HG03439 (cell line): Measurements from ENCODE around the gene BANF2.

Source experiments
- ATAC-seq: cut with Tn5 transposase; IDR thresholded peaks from one replicate; pipeline ENCODE4 v1.9.1; 2021; ENCODE audit warnings: mild to moderate bottlenecking, moderate library complexity; ENCODE audit not compliant: unreplicated experiment

BANF2 gene

DNA sequence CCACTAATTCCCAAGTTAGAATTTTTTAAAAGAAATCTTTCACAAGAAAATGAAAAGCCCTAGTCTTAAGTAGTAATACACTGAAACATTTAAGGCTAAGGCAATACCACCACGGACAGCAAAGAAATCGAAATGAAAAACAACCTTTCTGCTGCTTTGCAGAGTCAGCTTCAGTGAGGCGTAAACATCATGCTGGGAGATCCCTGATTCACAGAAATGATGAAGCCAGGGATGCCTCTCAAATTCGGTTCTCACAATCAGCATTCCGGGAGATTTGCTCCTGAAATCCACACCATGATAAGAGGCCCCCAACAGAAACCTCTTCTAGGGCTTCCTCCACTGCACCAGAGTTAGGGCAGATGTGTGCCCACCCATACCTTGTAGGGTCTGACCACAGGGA, 36.3 kb upstream of the BANF2 start:
- ATAC-seq = no peak

DNA sequence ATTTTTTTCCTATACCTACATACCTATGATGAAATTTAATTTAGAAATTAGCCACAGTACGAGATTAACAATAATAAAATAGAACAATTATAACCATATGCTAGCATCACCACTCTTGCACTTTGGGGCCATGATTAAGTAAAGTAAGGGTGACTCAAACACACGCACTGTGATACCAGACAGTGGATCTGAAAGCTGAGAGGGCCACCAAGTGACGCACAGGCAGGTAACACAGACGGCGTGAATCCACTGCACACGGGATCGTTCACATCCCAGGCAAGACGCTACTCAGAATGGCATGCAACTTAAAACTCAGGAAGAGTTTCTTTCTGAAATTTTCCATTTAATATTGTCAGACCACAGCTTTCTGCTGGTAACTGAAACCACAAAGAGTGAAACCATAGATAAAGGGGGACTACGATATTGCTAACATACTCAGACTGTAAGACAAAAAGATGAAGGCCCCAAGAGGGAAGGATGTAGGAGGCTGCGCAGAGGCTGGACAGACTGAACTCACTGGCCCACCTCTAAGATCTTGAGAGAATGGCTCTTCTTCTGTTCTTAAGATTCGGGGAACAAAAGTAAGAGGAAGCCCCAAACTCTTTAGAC, 35.6 kb upstream of the BANF2 start:
- no peak for ATAC-seq

DNA sequence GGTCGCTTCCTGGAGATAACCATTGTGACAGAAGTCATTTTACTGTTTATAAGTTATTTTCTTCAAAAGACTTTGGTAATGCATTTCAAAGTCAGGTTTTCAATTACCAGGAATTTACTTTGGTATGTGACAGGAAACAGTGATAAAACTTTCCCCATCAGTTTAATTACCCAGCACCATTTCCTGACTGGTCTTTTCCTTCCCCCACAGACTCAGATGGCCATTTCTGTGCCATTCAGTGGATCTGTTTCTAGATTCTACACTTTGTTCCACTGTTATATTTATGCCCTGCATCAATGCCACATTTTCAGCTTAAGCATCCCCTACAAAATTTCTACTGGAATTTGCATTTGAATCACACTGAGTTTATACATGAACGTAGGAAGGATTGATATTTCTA, 34.0 kb upstream of the BANF2 start:
- ATAC-seq = no peak

DNA sequence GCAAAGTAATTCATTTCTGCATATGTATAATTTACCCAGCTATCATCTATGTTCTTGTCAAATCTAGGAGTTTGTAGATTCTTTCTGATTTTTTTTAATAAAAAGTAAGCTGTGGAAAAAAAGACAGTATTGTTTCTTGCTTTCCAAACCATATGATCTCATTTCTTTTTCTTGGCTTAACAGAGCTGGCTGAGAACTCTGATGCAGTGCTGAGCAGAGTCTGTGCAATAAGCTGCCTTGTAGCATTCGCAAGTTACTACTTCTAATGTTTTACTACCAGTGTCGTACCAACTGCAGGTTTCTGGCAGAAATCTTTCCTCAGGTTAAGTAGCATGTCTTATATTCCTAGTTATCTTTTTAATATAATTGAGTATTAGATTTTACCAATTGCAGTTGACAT, 33.3 kb upstream of the BANF2 start:
- no peak for ATAC-seq

DNA sequence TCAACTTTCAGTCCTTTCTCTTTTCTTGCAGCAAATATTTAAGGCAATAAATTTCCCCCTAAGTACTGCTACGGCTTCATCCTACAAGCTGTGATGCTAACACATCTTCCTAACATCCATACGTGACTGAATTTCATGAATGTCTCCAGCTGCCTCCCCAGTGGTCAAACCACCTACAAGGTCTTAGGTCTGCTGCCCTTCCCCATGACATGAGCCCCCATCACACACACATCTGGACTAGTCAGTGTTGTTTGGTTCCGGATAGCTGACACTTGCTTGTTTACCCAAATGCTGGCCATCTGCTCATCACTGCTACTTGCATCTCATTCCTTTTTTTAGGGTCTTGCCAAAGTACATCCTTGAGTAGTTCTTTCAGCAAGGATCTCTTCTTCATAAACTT, 32.3 kb upstream of the BANF2 start:
- ATAC-seq = no peak

DNA sequence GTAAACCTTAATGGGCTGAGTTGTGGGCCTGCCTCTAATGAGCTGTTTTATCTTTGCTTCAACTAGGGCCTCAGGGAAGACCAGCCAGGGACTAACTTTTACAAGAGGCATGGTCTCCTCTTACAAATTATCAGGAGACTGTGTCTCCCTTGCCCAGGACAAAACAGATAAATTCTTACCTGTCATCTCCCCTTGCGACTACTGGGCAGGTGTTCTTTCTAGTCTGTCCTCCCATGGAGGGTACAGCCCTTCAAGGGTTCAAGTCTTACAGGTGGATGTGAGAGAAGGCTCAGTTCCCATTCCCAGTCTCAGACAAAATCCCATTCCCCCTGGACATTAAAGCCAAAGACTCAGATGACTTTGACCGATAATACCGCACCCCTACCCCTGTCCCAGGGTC, 31.3 kb upstream of the BANF2 start:
- ATAC-seq = no peak

DNA sequence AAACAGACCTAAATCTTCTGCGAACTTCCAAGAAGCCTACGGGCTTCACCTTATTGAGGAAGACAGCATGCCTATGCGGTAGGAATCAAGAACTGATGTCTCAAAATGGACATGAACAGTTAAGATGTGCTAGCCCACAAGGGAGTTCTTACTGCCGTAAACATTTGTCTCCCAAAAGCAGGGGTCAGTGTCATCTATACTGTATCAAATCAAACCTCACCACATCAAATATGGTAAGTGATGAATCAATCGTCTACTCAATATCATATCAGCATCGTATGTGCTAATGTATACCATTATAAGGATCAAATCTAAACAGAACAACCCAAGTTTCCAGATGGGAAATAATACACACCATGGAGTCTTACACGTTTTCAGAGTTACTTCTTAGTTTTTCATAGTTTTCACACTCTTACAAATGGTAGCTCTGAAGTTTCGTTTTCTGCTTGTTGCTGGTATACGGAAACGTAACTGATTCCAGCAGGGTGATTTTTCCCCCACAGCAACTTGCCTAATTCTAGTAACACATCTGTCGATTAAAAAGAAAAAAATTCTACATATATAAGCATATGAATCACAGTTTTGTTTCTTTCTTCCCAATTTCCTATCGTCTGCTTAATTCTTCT, 30.3 kb upstream of the BANF2 start:
- ATAC-seq = no peak

DNA sequence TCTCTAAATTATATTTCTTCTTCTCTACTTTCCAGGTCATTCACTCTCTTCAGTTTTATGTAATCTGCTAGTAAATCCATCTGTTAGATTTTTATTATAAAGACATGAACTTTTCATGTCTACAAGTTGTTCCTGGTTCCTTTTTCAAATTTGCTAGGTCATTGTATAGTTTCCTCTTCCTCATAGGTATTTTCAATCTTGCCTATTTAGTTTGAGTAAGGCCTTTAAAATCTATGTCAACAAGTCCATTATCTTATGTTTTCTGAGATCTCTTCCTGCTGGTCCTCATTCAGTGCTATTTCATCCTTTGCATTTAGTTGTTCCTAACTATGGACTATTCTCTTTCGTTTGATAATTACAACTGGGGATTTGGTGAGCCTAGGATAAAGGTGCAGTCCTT, 28.8 kb upstream of the BANF2 start:
- ATAC-seq = no peak

DNA sequence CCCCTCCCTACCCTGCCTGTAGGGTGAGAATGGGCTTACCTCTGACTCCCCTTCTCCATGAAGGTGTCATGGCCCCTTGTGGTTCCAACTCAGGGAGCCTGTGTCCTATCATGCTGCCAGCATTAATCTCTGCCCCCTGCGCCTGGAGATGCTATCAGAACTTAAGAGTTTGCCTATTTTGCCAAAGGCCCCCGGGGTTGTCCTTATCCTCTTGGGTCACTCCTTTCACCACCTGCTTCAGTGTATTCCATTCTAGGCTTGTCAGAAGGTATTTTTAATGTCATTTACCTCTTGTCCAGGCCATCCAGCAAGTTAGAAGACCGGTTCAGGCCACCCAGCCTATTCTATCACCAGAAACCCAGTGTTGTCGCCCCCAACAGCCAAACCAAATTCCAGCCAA, 28.2 kb upstream of the BANF2 start:
- no peak for ATAC-seq

DNA sequence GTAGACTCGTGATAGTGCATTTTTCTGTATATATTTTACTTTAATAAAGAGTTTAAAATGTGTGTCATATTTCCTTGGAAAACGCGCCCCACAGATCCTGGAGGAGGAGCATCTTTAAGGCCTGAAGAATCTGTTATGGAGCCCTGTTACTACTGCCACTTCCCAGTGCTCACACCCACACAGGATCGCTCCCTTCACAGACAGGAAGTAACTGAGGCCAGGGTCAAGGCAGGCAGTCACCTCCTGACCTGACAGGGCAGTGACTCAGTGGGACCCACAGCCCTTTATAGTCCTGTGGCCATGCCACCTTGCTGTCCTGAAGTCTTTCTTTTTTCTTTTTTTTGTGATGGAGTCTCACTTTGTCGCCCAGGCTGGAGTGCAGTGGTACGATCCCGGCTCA, 26.7 kb upstream of the BANF2 start:
- ATAC-seq = no peak

DNA sequence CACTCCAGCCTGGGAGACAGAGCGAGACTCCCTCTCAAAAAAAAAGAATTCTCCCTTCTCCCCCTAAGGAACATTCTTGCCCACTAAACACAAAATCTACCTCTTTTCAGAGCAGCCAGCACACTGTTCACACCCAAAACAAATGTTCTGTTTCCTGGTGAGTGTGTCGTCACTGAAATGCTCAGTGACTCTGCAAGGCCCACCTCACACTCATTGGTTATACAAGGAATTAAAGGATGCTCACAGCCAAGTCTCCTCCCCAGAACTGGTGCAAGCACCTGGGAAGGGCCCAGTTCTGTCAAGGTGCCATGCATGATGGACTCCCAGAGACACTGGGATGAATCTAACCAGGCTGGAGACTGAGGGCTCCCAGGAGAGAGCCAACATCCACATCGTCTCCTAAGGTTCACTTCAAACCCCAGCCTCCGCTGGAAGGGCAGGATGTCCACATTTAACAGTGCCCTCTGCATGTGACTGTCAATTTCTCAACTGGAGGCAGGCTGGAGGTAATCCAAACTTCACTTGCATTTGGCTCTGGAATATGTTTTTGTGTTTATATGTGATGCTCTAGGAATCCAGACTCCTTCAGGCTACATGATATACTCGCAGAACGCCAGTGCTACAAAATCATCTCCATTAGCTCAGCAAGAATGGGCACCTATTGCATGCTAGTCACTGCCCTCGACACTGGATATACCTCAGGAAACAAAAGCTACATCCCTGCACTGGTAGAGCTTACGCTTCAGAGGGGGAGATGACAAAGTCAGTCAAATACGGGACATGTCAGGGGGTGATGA, 24.8 kb upstream of the BANF2 start:
- ATAC-seq = no peak

DNA sequence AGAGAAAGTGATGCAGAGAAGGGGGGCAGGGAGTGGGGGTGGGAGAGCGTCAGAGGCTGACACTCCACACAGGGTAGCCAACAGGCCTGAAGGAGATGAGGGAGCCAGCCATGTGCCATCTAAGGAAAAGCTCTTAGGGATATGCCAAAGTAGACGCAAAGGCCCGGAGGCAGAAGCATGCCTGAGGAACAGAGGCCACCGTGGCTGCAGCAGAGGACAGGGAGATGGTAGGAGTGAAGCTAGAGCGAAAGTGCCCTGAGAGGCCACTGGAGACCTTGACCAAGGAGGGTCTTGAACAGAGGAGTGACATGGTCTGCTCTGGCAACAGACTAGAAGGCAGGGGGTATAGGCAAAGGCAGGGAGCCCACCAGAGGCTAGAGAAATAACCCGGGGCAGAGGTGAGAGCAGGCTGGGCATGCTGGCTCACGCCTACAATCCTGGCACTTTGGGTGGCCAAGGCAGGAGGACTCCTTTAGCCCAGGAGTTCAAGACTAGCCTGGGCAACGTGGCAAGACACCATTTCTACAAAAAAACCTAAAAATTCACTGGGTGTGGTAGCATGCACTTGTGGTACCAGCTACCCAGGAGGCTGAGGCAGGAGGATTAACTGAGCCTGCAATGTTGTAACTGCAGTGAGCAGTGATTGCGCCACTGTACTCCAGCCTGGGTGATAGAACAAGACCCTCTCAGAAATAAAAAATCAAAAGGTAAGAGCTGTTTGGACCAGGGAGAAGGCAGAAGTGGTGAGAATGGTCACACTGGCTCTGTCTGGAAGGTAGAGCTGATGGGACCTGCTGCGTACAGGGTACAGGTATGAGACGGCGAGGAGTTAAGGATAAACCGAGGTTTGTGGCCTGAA, 24.0 kb upstream of the BANF2 start:
- no peak for ATAC-seq

DNA sequence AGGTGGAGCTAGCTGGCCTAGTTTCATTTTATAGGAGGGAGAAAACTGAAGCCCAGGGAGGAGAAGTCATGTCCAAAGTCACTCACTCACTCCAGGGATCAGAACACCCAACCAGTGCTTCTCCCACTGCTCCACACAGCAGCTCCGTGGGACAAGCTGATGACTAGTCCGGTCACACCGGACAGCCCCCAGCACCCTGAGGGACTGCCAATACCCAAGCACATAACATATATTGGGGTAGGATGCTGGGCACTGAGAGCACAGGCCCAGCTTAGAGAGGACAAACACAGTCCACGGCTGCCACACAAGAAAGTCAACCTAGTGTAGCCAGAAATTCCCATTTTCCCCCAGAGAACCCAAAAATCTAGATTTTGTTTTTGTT, 23.4 kb upstream of the BANF2 start:
- ATAC-seq = no peak

DNA sequence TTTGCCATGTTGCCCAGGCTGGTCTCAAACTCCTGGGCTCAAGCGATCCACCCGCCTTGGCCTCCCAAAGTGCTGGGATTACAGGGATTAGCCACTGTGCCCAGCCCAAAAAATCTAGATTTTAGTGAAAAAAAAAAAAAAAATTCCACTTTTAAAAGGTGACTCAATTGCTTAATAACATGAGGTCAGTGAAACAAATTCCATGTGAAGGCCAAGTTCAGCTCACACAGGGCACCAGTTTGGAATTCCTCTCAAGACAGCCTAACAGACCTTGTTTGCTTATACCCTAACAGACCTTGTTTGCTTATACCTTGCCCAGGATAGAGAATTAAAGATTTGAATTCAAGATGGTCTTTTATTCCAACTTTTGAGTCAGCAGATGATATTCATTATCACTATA, 22.8 kb upstream of the BANF2 start:
- no peak for ATAC-seq

DNA sequence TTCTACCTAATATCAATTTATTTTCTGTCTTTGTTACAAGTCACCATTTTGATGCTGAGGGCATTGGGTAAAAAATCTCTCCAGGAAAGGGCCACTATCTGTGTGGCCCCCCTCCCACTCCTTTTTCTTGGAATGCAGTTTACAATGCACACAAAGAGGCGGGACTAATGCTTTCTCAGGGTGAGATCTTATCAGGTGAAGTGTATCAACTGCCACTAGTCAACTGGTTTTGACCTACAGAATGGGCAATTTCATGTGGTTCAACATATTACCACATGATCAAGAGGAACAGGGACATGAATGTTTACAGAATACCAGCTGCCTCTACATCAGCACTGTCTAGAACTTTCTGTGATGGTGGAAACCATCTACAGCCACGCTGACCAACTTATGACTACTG, 21.5 kb upstream of the BANF2 start:
- ATAC-seq = no peak

DNA sequence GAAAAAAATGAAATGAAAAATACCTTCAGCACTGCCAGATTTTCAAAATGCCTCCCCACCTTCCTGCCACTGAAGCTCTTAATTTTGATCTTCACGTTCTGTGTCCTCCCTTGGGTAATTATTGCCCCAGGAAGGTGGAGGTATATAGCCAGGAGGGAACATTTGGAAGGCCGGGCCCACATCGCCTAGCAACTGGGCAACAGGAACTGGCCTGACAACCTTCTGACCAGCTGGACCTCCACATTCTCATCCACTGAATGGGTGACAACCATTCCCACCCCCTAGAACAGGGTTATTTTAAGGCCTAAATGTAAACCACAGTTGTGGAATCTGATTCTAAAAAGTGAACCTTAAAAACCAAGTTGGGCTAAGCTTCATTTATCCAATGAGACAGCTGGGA, 20.9 kb upstream of the BANF2 start:
- no peak for ATAC-seq

DNA sequence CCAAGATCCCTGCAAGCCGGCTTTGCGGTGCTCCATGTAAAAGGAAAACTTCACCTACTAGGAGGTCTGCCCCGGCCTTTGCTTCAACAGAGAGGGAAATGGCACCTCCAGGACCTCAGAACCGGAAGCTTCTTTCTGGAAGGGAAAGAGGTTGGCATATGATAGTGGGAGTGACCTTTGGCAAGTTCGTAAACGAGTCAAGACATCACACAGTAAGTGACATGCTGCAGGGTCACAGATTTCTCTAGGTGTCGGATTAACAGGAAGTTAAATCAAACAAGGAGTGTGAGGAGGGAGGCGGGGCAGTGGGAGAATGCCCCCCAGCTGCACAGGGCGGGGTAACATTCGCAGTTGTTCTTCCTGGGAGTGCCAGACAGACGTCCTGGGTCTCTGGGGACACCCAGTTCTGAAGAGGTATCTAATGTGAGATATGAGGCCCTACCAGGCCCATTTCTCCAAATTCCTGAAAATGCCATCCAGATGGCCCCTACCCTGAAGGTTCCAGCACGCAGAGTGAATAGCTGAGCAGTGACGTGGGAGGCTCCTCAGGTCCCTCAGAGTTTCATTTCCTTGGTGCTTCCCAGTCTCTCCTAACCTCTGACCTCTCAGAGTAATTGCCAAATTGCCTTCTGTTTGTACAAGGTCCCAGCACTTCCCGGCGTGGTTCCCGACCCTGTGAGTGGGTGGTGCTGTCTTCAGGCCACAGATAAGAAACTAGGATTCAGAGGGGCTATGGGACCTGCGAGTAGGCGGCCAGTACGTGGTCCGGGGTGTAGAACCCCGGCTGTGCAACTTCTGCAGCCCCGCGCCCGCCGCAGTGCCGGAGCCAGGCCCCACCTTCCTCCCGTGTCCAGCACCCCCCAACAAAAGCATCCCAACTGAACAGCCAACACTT, 19.6 kb upstream of the BANF2 start:
- no peak for ATAC-seq

DNA sequence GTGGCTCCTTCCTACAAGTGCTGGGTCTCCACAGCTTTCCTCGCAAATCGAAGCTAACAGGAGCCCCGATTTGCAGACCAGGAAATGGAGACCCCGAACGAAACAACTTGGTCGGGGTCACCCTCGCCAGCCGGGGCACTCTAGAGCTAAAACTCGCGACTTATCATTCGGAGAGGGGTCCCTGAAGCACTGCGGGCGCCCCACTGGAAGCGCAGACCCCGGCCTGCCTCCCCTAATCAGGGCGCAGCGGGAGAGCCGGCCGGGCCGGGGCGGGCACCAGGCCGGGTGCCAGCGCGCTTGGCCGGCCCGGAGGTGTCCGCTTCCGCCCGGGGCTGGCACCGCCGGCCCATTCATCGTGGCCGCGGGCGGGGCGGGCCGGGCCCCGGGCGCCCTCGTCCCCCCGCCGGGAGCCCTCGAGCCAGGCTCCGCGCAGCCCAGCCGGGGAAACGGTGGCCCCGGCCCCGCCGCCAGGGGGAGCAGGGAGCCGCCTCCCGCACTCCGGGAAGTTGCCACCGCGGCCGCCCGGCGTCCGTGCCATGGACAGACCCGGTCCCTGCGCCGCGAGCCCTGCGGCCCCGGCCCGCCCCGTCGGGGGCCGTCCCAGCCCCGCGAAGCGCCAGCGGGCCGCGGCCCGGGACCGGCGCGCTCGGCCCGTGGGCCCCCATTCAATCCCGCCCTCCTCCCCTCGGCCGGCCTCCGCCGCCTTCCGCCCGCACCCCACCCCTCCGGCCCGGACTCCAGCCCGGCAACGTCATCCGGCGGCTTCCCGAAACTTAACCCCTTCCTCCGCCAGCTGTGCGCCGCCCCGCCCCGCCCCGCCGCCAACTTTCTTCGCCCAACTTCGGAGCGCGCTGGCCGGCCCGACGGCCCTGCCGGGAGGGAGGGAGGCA, 18.7 kb upstream of the BANF2 start:
- ATAC-seq = peak; percentile 46

DNA sequence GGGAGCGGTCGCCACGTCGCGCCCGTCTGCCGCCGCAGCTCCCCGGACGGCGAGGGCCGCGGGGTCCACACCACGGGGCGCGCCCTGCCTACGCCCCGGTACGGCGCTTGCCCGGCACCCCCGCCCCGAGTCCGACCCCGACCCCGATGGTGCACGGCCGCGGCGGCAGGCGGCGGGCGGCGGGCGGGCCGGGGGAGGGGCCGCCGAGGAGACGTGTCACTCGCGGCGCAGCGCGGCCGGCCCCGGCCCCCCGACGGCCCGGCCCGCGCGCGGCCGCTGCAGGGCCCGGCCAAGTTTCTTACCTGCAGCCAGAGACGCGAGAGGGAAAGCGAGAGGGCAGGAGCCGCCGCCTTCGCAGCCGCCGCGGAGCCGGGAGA, 18.1 kb upstream of the BANF2 start:
- ATAC-seq = peak; percentile 24
